Measurements from ENCODE around the gene KCNMA1.

KCNMA1 gene

DNA sequence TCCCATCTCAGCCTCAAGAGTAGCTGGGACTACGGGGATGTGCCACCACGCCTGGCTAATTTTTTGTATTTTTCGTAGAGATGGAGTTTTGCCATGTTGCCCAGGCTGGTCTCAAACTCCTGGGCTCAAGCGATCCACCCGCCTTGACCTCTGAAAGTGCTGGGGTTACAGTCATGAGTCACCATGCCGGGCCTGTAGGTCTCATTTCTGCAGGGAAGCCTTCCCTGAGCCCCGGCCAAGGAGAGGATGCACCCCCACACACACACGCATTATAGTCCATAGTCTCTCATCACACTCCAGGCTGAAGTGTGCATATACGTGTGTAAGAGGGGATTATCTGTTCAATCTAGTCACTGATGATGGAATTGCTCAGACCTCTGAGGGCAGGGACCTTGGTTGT, 29.3 kb downstream of the KCNMA1 start:
- no peak for TF ChIP-seq MAX (IDR thresholded peaks at IDR 0.05)
- no peak for TF ChIP-seq CREB1 (IDR thresholded peaks at IDR 0.05; ENCODE audit: low read depth)
- no peak for TF ChIP-seq EP300 (IDR thresholded peaks at IDR 0.05; ENCODE audit: borderline replicate concordance)
- TF ChIP-seq RAD21 (IDR thresholded peaks at IDR 0.05; ENCODE audit: low read depth): no peak
- no peak for TF ChIP-seq FOXM1 (IDR thresholded peaks at IDR 0.05; ENCODE audit: borderline replicate concordance, low read depth)
- TF ChIP-seq USF1 (IDR thresholded peaks at IDR 0.05): no peak
- no peak for TF ChIP-seq EGR1 (IDR thresholded peaks at IDR 0.05)
- no peak for TF ChIP-seq NFIC (IDR thresholded peaks at IDR 0.05)
- no peak for TF ChIP-seq TEAD4 (IDR thresholded peaks at IDR 0.05)
- no peak for TF ChIP-seq TAF1 (IDR thresholded peaks at IDR 0.05; ENCODE audit: low read depth)
- TF ChIP-seq REST (IDR thresholded peaks at IDR 0.05; ENCODE audit: low read depth): no peak
- TF ChIP-seq YY1 (IDR thresholded peaks at IDR 0.05; ENCODE audit: low read depth): no peak

DNA sequence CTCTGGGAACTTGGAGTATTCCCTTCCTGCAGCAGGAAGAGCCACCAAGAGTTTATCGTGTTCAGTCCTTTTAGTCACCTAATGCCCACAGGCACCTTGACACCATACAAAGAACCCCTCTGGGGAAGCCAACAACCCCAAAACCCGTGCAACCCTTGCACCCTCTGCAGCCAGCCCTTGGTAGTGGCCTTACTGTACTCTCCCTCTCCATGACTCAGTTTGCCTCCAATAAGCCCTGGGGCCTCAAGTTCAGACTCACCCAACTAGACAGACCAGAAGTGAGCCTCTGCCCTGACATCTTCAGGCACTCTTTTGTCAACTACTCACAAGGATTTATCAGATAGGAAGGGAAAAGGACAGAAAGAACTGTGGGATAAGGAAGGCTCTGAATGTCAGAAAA, 30.9 kb downstream of the KCNMA1 start:
- TF ChIP-seq CREB1 (IDR thresholded peaks at IDR 0.05; ENCODE audit: low read depth) (no peak), REST (IDR thresholded peaks at IDR 0.05; ENCODE audit: low read depth) (no peak), NFIC (IDR thresholded peaks at IDR 0.05) (no peak), CEBPB (IDR thresholded peaks at IDR 0.05) (no peak), USF1 (IDR thresholded peaks at IDR 0.05) (no peak), RAD21 (IDR thresholded peaks at IDR 0.05; ENCODE audit: low read depth) (peak; percentile 16; the same call in 1 of the 2 replicates), TAF1 (IDR thresholded peaks at IDR 0.05; ENCODE audit: low read depth) (no peak)

GRCh38 chr10:77605466-77605865, 32.1 kb downstream of the KCNMA1 start:
- TF ChIP-seq YY1 (IDR thresholded peaks at IDR 0.05; ENCODE audit: low read depth) (no peak), RAD21 (IDR thresholded peaks at IDR 0.05; ENCODE audit: low read depth) (peak; percentile 46)

- TF ChIP-seq EGR1 (IDR thresholded peaks at IDR 0.05) (no peak), FOXM1 (IDR thresholded peaks at IDR 0.05; ENCODE audit: borderline replicate concordance, low read depth) (no peak), USF1 (IDR thresholded peaks at IDR 0.05) (no peak), CEBPB (IDR thresholded peaks at IDR 0.05) (no peak), EP300 (IDR thresholded peaks at IDR 0.05; ENCODE audit: borderline replicate concordance) (no peak), ZBTB7A (IDR thresholded peaks at IDR 0.05; ENCODE audit: low read depth) (no peak), TCF12 (IDR thresholded peaks at IDR 0.05; ENCODE audit: low read depth) (no peak), RAD21 (IDR thresholded peaks at IDR 0.05; ENCODE audit: low read depth) (no peak), TEAD4 (IDR thresholded peaks at IDR 0.05) (no peak), NFIC (IDR thresholded peaks at IDR 0.05) (no peak), TAF1 (IDR thresholded peaks at IDR 0.05; ENCODE audit: low read depth) (no peak), YY1 (IDR thresholded peaks at IDR 0.05; ENCODE audit: low read depth) (no peak), CREB1 (IDR thresholded peaks at IDR 0.05; ENCODE audit: low read depth) (no peak), REST (IDR thresholded peaks at IDR 0.05; ENCODE audit: low read depth) (no peak), MAX (IDR thresholded peaks at IDR 0.05) (no peak)
Measured at GRCh38 chr10:77604941-77605351, 32.7 kb downstream of the KCNMA1 start.

DNA sequence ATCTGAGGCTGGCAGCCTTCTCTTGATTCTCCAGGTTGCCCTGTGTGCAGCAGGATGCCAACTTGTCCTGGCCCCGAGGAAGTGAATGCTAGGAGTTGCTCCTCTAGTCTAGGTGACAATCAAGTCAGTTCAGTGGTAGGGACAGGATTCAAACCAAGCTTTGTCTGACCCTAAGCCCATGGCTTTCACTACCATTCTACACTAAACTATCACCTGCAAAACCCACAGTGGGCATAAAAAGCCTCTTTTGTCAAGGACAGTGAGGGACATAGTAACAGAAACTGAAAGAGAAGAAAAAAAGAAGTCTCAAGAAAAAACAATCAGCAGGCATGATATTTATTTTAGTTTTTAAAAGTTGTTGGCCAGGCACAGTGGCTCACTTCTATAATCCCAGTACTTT, 33.5 kb downstream of the KCNMA1 start:
- TF ChIP-seq TEAD4 (IDR thresholded peaks at IDR 0.05) (no peak), USF1 (IDR thresholded peaks at IDR 0.05) (no peak), EP300 (IDR thresholded peaks at IDR 0.05; ENCODE audit: borderline replicate concordance) (no peak), FOXM1 (IDR thresholded peaks at IDR 0.05; ENCODE audit: borderline replicate concordance, low read depth) (no peak), RAD21 (IDR thresholded peaks at IDR 0.05; ENCODE audit: low read depth) (no peak), CREB1 (IDR thresholded peaks at IDR 0.05; ENCODE audit: low read depth) (no peak), TCF12 (IDR thresholded peaks at IDR 0.05; ENCODE audit: low read depth) (no peak), NFIC (IDR thresholded peaks at IDR 0.05) (no peak), ZBTB7A (IDR thresholded peaks at IDR 0.05; ENCODE audit: low read depth) (no peak), REST (IDR thresholded peaks at IDR 0.05; ENCODE audit: low read depth) (no peak), TAF1 (IDR thresholded peaks at IDR 0.05; ENCODE audit: low read depth) (no peak), YY1 (IDR thresholded peaks at IDR 0.05; ENCODE audit: low read depth) (no peak), MAX (IDR thresholded peaks at IDR 0.05) (no peak), EGR1 (IDR thresholded peaks at IDR 0.05) (no peak), CEBPB (IDR thresholded peaks at IDR 0.05) (no peak)

All from Ishikawa (cell line).